ENCODE data around the gene NIPSNAP3A.

DNA sequence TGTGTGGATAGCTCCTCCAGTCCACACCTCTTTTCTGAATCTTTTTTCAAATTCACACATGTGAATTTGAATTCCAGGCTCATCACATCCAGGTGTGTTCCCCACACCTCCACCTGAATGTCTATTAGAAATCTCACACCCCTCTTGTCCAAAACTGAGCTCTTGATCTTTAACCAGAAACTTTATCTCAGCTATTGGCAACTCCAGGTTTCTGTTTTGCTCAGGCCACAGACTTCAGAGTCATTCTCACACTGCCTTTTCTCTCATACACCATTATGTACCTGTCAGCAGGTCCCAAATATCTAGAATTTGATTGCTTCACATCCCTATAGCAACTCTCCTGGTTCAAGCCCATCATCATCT is 28.1 kb downstream of the NIPSNAP3A start:
- TF ChIP-seq CTCF (IDR thresholded peaks at IDR 0.05) (no peak), POLR2A (IDR thresholded peaks at IDR 0.05) (no peak)
